GM13976 (cell line): ENCODE data around the gene AIFM1.

ENCODE experiments used
- DNase-seq: peaks from one replicate; pipeline ENCODE4 v3.0.0; 2012; ENCODE audit warnings: low spot score
- CTCF ChIP-seq: IDR thresholded peaks from 2 replicates; pipeline ENCODE4 v1.5.1; 2012; ENCODE audit warnings: borderline replicate concordance, mild to moderate bottlenecking; ENCODE audit not compliant: insufficient read depth; ENCODE audit errors: extremely low read depth, missing control alignments, control extremely low read depth
- in situ Hi-C: fragments of 300-500 bp; cut with MboI; formaldehyde crosslinking; loops from one replicate; pipeline ENCODE4 v1.12.0; 2022; ENCODE audit warnings: low sequenced_read_pairs, mixed read lengths, inconsistent platforms; ENCODE audit not compliant: unreplicated experiment

AIFM1 gene

GRCh38 chrX:130196466-130196865 is 30.8 kb upstream of the AIFM1 start:
- TF ChIP-seq CTCF, result no peak
- in situ Hi-C loops, result loop anchor here (10.0 to 25.0 kb wide), 2 partner anchors 122 to 584 kb away; no protein-coding TSS in a partner anchor
- no peak for DNase-seq

GRCh38 chrX:130190801-130191200 is 25.2 kb upstream of the AIFM1 start:
- in situ Hi-C loops, result loop anchor here (10.0 to 25.0 kb wide), 2 partner anchors 116 to 578 kb away; no protein-coding TSS in a partner anchor
- no peak for TF ChIP-seq CTCF
- no peak for DNase-seq

- no peak for TF ChIP-seq CTCF
- in situ Hi-C loops, result loop anchor here (25.0 kb wide), 1 partner anchor 574 kb away; no protein-coding TSS in a partner anchor
Observed at GRCh38 chrX:130186651-130187050, 21.0 kb upstream of the AIFM1 start.

GRCh38 chrX:130184857-130185256 is 19.2 kb upstream of the AIFM1 start:
- TF ChIP-seq CTCF, result no peak
- in situ Hi-C loops, result loop anchor here (25.0 kb wide), 1 partner anchor 573 kb away; no protein-coding TSS in a partner anchor
- DNase-seq, result no peak

More at GRCh38 chrX:130186651-130187050, 21.0 kb upstream of the AIFM1 start:
- DNase-seq, result no peak

- in situ Hi-C loops, result loop anchor here (25.0 kb wide), 1 partner anchor 572 kb away; no protein-coding TSS in a partner anchor
- no peak for TF ChIP-seq CTCF
- DNase-seq, result no peak
Observed at GRCh38 chrX:130184168-130184567, 18.5 kb upstream of the AIFM1 start.

- DNase-seq, result no peak
- TF ChIP-seq CTCF, result no peak
- in situ Hi-C loops, result loop anchor here (25.0 kb wide), 1 partner anchor 567 kb away; no protein-coding TSS in a partner anchor
Observed at GRCh38 chrX:130179579-130180215, 14.1 kb upstream of the AIFM1 start.
